Stimulated activated CD4-positive, alpha-beta T cell treated with anti-CD3 and anti-CD28 coated beads, Interleukin-12 subunit alpha, Interleukin-12 subunit beta, amount 100 ng/mL, for 4 hours (primary cell): ENCODE measurements around the gene UGT2A1.
"Not testable (repeated sequence)": the region's sequence is repeated elsewhere in the genome, so short reads cannot be mapped to it uniquely, and the experiment has no call there.

Experiments
- DNase-seq: peaks from one replicate; pipeline ENCODE4 v3.0.0-alpha.2; 2020

The UGT2A1 gene

GRCh38 chr4:69653147-69653546, at the start of gene UGT2A1:
TSS of gene UGT2A1 (minus strand) at chr4:69653247. CDS start at chr4:69647644, 5,603 bp downstream.
- DNase-seq, result no peak

DNA sequence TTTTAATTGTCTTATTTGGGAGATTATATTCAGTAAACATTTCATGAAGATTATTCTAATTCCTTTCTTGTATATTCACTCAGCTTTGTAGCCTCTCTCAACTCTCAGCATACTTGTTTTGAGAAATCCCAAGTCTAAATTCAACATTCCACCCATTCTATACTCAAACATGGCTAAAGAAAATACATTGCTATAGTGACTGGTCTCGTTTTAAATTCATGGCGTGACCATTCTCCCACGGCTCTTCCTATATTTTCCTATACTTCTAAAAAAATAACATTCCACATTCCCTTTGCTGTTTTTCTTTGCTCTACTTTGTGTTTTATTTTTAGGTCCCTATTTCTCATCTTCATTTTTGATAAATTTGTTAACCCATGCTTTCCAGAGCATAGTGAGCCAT, 49.2 kb upstream of the UGT2A1 start:
- no peak for DNase-seq

DNA sequence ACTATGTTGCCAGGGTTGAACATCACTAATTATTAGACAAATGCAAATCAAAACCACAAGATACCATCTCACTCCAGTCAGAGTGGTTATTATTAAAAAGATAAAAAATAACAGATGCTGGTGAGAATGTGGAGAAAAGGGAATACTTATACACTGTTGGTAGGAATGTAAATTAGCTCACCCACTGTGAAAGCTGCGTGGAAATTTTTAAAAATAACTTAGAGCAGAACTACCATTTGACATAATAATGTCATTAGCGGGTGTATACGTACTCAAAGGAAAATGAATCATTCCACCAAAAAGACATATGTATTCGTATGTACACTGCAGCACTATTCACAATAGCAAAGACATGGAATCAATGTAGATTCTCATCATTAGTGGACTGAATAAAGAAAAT, 48.6 kb upstream of the UGT2A1 start:
- no peak for DNase-seq

GRCh38 chr4:69697536-69698242, 44.6 kb upstream of the UGT2A1 start:
- DNase-seq, result no peak

GRCh38 chr4:69689599-69689998, 36.6 kb upstream of the UGT2A1 start:
- no peak for DNase-seq

DNA sequence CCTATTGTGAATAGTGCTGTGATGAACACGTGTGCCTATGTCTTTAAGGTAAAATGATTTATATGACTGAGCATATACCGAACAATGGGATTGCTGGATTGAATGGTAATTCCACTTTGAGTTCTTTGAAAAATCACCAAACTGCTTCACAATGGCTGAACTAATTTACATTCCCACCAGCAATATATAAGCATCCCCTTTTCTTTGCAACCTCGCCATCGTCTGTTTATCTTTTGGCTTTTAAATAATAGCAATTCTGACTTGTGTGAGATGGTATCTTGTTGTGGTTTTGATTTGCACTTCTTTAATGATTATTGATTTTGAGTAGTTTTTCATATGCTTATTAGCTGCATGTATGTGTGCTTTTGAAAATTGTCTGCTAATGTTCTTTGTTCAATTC, 31.8 kb upstream of the UGT2A1 start:
- DNase-seq, result no peak

DNA sequence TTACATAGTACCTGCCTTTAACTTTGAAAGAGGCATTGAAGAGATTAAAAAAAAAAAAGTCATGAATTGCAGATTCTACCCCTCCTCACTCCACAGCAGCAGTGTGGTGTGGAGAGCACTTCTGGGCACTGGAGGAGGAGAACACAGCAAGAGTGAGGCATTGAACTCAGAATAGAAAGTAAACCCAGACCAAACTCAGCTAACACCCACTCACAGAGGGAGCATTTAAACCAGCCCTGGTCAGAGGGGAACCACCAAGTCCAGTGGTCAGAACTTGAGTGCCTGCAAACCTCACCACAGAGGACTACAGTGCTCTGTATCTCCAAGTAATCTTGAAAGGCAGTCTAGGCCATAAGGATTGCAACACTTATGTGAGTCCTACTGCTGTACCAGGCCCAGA, 15.6 kb upstream of the UGT2A1 start:
- DNase-seq, result no peak

GRCh38 chr4:69664009-69664408, 11.0 kb upstream of the UGT2A1 start:
- not testable (repeated sequence) for DNase-seq

DNA sequence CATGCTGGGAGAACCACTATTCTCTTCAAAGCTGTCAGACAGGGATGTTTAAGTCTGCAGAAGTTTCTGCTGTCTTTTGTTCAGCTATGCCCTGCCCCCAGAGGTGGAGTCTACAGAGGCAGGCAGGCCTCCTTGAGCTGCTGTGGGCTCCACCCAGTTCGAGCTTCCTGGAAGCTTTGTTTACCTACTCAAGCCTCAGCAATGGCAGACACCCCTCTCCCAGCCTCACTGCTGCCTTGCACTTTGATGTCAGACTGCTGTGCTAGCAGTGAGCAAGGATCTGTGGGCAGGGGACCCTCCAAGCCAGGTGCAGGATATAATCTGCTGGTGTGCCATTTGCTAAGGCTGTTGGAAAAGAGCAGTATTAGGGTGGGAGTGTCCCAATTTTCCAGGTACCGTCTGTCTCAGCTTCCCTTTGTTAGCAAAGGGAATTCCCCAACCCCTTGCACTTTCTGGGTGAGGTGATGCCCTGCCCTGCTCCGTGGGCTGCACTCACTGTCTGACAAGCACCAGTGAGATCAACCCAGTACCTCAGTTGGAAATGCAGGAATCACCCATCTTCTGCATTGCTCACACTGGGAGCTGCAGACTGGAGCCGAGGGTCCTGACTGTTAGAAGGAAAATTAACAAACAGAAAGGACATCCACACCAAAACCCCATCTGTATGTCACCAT, 8.2 kb upstream of the UGT2A1 start:
- DNase-seq, result not testable (repeated sequence)

DNA sequence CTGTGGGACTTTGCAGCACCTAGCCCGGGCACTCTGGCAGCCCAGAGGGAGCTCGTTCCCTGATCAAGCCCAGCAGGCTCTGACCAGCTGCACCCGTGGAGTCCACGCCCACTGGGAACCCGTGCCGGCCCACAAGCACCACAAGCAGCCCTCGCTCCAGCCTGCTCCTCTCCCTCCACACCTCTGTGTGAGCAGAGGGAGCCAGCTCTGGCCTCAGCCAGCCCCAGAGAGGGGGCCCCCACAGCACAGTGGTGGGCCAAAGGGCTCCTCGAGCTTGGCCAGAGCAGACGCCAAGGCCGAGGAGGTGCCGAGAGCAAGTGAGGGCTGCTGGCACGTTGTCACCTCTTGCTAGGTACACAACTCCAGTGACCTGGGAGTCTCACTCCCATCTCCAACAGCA, 5.1 kb upstream of the UGT2A1 start:
- no peak for DNase-seq

GRCh38 chr4:69656653-69657158, 3.7 kb upstream of the UGT2A1 start:
- no peak for DNase-seq

- no peak for DNase-seq
Measured at GRCh38 chr4:69650872-69651271, 2.2 kb downstream of the UGT2A1 start.

GRCh38 chr4:69649629-69650028, 3.4 kb downstream of the UGT2A1 start:
- no peak for DNase-seq

- no peak for DNase-seq
Measured at GRCh38 chr4:69649207-69649606, 3.8 kb downstream of the UGT2A1 start.

- DNase-seq, result no peak
Measured at GRCh38 chr4:69642961-69643360, 10.1 kb downstream of the UGT2A1 start.

GRCh38 chr4:69640289-69640688, 12.8 kb downstream of the UGT2A1 start:
- DNase-seq, result no peak

GRCh38 chr4:69639542-69639941, 13.5 kb downstream of the UGT2A1 start, which contains the start of gene UGT2A2:
TSS of gene UGT2A2 (minus strand) at chr4:69639642. CDS start at chr4:69639640, 2 bp downstream.
- no peak for DNase-seq

- DNase-seq, result no peak
Measured at GRCh38 chr4:69617083-69617694, 35.9 kb downstream of the UGT2A1 start.

DNA sequence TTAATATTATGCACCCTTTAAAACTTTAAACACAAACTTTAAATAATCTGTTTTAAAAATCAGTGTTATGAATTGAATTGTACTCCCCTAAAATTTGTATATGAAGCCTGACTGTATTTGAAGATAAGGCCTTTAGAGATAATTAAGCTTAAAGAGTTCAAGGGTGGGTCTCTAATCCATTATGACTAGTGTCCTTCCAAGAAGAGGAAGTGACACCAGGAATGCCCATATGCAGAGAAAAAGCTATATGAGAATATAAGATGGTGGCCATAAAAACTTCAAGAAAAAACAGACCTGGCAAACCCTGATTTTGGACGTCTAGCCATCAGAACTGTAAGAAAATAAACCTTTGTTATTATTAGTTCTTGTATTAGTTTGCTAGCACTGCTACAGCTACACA, 42.6 kb downstream of the UGT2A1 start:
- DNase-seq, result no peak

DNA sequence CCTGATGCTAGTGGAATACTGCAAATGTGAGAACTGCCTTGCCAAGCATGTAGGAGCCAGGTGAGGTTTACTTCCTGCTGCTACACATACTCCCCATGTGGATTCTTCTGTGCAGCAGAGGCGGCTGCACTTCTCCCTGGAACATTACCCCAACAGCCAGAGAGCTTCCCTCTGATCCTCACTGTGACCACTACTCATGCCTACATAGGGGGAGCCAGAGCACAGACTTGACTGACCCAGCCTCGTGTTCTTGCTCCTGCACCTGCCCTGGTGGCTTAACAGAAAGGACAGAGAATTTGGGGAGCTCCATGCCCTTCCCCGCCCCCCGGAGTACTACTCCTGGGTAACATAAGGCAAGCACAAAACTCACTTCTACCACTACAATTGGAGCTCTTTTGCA, 52.0 kb downstream of the UGT2A1 start:
- no peak for DNase-seq

DNA sequence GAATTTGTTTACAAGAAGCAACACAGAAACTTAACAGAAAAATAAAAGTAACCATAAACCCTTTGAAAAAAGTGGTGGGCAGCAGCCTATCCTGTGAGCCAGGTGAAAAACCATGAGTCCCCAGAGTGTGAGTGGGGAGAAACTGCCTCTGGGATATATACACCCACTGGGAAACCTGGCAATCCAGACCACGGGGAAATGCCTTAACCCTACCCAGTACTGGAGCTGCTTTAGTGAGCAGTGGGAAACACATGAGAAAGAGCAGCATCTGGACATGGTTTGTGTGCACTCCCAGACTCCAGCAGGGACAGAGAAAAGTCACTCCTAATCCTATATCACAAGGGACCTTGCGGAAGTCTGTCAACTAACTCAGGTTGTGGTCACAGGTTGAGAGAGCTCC, 53.0 kb downstream of the UGT2A1 start:
- DNase-seq, result no peak

DNA sequence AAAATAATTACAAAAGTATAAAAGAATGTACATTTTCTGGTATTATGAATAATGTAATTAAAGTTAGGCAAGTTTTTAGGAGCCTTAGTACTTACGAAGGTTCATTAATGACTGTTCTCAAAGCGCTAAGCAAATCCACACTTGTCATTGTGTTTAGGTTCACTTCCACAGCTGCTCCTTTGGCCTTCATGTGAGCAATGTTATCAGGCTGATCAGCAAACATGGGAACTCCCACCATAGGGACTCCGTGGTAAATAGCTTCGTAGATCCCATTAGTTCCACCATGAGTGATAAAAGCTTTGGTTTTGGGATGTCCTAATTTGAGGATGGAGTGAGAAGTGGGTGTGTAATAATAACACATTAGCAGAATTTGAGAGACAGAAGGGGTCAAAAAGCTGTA, 58.7 kb downstream of the UGT2A1 start:
- DNase-seq, result no peak

GRCh38 chr4:69591364-69591763, 61.7 kb downstream of the UGT2A1 start:
- DNase-seq, result no peak

DNA sequence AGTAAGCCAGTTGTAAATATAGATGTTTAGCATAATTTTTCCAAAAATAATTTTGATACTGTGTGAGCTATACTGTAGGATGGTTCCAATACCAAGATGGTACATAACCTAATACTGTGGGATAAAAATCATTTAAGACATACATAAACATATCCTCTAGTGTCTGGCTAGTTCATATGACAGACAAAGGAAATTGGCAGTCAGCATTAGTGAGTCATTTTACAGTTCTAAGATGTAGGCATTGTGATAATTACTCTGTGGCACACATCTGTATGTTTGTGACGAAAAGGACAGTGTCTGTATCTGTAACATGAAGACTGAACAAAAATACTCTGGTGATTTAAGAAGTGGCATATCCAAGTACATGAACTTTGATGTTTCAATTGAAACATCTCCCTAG, 63.2 kb downstream of the UGT2A1 start:
- no peak for DNase-seq
